Stimulated activated CD8-positive, alpha-beta memory T cell treated with anti-CD3 and anti-CD28 coated beads, Interleukin-15, amount 100 ng/mL, for 24 hours (primary cell): ENCODE data around the gene MISFA.
"Not testable (repeated sequence)": the region's sequence is repeated elsewhere in the genome, so short reads cannot be mapped to it uniquely, and the experiment has no call there.

ENCODE experiments used
- DNase-seq: peaks from one replicate; pipeline ENCODE4 v3.0.0-alpha.2; 2020; ENCODE audit warnings: low read depth

Gene MISFA

DNA sequence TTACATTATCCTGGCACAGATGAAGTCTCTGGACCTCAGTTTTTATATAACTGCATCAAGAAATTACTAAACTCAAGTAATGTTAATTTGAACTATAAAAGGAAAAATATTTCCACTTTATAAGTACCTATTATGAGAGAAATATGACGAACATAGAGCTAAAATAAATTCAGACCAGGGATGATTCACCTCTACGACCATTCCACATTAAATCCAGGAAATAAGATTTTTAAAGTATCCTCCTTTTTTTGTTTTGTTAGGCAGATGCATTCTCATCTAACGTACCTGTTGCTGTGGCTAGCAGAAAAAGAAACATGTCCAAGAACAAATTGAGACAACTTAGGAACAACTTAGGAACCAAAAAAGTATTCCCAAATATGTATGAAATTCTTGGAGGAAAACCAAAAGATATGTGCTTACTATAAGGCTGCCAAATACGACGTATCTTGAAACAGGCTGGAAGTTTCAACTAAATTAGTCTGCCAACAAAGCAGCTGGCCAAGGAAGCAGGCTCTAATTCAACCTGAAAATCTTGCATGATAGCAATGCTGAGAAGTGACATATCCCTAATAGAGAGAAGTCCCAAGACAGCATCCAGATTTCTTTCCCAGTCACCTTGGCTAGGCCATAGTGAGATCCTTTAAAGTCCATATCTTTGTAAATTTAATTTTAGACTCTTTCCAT lies 18.9 kb downstream of the MISFA start:
- DNase-seq: no peak

DNA sequence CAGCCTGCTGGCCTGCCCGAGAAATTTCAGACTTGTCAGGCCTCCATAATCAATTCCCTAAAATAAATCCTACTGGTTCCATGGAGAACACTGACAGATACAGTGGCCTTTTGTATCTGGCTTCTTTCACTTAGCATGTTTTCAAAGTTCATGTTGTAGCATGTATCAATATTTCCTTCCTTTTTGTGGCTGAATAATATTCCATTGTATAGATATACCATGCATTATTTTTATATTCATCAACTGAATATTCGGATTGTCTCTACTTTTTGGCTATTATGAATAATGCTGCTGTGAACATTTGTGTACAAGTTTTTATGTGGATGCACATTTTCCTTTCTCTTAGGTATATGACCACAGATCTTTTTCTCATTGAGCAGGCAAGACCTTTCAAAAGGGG lies 24.1 kb downstream of the MISFA start:
- DNase-seq: no peak

DNA sequence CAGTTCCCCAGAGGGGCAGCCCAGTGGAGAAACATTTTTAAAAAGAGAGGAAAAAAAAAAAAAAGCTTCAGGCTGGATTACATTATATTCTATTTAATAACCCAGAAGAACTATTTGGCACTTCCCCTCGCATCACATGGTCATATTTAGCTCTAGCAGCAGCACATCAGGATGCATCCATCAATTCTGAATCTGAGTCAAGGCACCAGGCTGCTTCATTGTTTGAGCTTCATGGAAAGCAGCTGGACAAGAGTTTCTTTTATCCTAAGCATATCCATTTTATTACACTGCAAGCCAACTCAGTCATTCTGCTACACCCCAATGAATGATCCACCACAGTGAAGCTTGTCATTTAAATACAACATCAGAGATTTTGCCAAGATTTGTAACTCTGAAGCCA lies 24.6 kb downstream of the MISFA start:
- no peak for DNase-seq

DNA sequence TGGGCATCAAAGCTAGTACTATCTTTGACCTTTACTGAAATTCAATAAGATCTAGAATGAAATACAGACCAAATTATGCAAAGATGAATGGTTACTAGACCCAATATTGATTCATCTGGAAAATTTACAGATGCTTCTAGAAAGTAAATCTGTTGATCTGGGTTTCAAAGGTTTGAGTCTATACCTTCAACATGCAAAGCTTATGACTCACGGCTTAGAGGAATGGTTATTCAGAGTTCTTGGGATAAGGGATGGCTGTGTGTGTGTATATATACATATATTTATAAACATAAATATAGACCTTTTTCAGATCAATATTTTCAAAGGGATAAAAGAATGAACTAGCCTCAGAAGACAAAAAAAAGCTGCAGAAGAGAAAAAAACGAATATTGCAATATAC lies 33.3 kb downstream of the MISFA start:
- DNase-seq: no peak

DNA sequence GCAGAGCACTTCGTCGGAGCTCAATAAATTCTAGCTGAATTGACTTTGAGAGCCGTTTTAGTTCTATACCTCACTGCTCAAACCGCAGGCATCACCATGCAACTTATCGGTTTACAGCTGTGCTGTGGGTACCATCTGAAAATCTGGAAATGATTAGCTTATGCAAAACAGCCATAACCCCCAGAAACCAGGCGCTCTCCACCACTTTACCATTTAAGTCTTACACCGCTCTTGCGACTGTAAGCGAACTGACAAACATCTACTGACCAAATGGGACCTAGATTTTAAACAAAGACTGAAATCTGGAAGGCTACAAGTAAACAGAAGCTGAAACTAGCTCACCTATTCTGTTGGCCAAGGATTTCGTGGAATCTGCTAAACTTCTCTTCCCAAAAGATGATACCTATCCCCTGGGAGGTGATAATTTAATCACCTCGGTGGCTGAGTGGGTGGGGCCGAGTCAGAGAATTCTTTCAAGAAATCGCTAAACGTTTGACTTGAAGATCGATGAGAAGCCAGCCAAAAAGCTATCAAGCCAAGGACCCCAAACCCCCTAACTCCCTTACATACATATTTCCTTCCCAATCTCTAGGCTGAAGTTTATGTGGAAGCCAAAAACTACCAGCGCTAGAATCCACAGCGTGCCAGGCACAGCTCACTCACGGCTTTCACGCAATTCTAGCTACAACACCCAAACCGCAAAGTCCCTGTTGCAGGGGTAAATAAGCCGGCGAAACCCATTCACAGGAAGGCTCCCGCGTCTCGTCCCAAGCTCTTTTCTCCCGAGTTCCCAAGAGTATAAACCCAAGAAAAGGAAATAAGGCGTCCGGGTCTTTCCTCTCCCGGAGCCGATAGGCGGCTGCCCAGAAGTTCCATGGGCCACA lies 33.9 kb downstream of the MISFA start:
- DNase-seq: no peak

DNA sequence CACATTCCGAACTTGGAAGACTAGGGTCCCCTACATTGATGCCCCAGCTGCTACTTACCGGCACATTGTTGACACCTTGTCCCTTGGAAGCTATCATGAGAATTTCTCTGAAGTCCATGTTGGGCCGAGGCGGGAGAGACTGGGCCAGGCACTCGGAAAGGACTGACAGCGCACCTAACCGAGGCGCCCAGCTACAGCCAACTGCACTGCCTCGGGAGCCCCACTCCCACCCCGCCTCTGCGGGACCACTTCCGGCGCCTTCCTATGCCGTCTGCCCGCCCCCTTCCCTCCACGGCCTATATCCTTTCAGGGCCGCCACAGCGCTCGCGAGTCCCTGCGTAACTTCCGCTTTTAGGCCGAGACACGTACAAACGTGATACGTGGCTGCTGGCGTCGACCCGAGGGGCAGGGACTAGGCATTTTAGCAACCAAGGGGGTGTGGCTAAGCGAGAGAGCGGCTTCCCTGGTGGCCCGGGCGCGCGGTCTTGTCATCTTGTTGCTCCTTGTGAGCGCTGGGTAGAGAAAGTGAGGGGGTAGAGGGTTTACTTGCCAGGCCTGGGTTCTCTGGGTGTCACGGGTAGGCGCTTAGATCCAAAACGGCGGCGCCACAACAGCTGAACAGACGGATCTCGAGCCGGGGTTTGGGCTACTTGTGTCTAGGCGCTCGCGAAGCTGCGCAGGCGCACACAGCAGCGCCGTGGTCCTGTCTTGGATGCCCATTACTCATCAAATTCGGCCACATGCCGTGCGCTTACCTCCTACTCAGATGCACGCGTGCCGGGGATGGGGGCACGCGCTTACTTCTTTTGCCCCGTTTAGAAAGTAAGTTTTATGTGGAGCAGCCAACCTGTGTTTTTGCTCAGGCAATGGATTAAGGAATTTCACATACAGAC lies 34.8 kb downstream of the MISFA start, which contains the start of gene SPTY2D1:
TSS of gene SPTY2D1 (minus strand) at position 203 of the 893 bp plus-strand sequence. CDS start at position 118, 85 bp downstream.
- peak; percentile 86 for DNase-seq

DNA sequence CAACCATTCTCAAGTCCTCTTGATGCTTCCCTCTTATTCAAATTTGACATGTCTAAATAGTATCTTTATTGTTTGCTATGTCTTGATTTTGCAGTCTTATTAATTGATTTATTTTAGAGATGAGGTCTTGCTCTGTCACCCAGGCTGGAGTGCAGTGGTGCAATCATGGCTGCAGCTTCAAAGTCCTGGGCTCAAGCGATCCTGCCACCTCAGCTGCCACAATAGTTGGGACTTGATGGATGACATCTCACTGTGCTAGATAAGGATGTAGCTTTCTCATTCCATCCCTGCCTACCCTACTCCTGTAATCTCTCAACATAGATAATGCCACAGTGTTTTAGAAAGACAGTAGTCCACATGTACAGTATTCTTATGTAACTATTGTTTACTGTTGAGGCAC lies 42.1 kb downstream of the MISFA start:
- DNase-seq: no peak

DNA sequence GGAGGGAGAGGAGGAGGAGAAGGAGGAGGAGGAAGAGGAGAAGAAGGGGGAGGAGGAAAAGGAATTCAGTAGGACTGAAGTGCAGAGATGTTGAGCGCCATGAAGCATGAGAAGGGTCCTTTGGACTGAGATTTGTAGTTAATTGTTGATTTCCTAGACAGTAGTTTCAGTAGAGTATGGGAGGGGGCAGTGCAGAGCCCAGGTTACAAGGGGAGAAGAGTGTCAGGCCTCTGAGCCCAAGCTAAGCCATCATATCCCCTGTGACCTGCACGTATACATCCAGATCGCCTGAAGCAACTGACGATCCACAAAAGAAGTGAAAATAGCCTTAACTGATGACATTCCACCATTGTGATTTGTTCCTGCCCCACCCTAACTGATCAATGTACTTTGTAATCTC lies 43.4 kb downstream of the MISFA start:
- not testable (repeated sequence) for DNase-seq

DNA sequence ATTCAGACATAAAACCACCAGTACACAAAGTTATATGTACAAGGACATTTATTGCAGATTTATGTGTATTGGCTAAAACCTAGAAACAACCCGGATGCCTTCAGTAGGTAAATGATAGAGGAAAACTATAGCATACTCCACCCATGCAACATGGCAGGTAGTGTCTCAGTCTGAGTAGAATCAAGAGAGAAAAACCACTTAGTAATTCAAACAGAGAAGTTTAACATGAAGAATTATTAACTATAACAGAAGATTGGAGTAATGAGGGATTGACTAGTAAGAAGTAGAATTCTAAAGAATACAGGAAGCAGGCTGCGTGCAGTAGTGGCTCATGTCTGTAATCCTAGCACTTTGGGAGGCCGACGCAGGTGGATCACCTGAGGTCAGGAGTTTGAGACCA lies 50.8 kb downstream of the MISFA start:
- DNase-seq: no peak

DNA sequence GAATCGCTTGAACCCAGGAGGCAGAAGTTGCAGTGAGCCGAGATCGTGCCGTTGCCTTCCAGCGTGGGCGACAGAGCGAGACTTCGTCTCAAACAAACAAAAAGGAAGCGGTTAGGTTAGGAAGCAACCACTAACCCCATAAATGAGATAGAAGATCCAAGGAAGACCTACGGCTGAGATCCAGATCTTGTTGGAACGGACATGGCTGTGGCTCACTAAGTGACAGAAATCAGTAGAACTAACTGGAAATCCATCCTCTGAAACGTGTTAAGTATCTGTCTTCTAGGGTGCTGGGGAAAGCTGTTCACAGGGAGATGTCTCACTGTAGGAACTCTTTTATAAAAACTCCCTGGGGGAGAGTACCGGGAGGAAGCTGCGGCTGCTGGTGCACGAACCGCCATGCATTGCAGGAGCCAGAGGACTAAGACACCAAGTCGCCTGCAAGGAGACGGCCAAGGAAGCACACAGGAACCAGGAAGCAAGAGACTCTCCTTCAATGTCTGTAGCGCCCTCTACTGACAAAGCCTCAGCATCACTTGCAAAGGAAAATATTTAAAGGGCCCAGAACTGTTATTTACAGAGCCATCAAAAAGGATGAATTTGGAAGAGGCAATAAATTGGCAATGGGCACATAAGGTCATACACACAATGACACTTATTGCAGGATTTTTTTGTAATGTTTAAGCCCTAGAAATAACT lies 51.4 kb downstream of the MISFA start:
- no peak for DNase-seq
